Left kidney (tissue), 8 donors: Measurements from ENCODE around the gene FECH. TPM values are rescaled to one million over a fixed set of nuclear protein-coding genes. Genes with fewer than 3 reads are reported as not detected.
"Not testable (repeated sequence)": the region's sequence is repeated elsewhere in the genome, so short reads cannot be mapped to it uniquely, and the experiment has no call there.

Experiments
- DNase-seq: peaks from one replicate; pipeline ENCODE4 v3.0.0-alpha.2; 2013
- long read RNA-seq, 8 donors: transcript quantifications; one replicate each; lab custom pipeline, GENCODE V29; 2026
- polyA plus RNA-seq: library from polyadenylated mRNA; unstranded; fragments of 120-200 nt; gene quantifications from one replicate; pipeline ENCODE4 v1.2.1, GENCODE V29; 2013; ENCODE audit not compliant: insufficient read length

Gene FECH, protein sequence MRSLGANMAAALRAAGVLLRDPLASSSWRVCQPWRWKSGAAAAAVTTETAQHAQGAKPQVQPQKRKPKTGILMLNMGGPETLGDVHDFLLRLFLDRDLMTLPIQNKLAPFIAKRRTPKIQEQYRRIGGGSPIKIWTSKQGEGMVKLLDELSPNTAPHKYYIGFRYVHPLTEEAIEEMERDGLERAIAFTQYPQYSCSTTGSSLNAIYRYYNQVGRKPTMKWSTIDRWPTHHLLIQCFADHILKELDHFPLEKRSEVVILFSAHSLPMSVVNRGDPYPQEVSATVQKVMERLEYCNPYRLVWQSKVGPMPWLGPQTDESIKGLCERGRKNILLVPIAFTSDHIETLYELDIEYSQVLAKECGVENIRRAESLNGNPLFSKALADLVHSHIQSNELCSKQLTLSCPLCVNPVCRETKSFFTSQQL
- 40.2 TPM for polyA plus RNA-seq
- long read RNA-seq, donor 1, transcript FECH-201 (11 exons, 3,853 nt) = major isoform, 11 of 18 reads
- long read RNA-seq, donor 1, partial matches to known transcripts = 5 of 18 reads
- long read RNA-seq, donor 1, other reads (novel, unspliced or antisense) = 0 of 18 reads
- long read RNA-seq, donor 2, transcript FECH-201 (11 exons, 3,853 nt) = major isoform, 10 of 12 reads
- long read RNA-seq, donor 2, partial matches to known transcripts = 0 of 12 reads
- long read RNA-seq, donor 2, other reads (novel, unspliced or antisense) = 0 of 12 reads
- long read RNA-seq, donor 3, transcript FECH-201 (11 exons, 3,853 nt) = major isoform, 7 of 7 reads
- long read RNA-seq, donor 3, partial matches to known transcripts = 0 of 7 reads
- long read RNA-seq, donor 3, other reads (novel, unspliced or antisense) = 0 of 7 reads
- long read RNA-seq, donor 4 = 0 reads
- long read RNA-seq, donor 5, transcript FECH-201 (11 exons, 3,853 nt) = major isoform, 12 of 19 reads
- long read RNA-seq, donor 5, partial matches to known transcripts = 6 of 19 reads
- long read RNA-seq, donor 5, other reads (novel, unspliced or antisense) = 0 of 19 reads
- long read RNA-seq, donor 6, partial matches to known transcripts = 5 of 7 reads
- long read RNA-seq, donor 6, other reads (novel, unspliced or antisense) = 0 of 7 reads
- long read RNA-seq, donor 7, transcript FECH-201 (11 exons, 3,853 nt) = major isoform, 13 of 14 reads
- long read RNA-seq, donor 7, partial matches to known transcripts = 0 of 14 reads
- long read RNA-seq, donor 7, other reads (novel, unspliced or antisense) = 0 of 14 reads
- long read RNA-seq, donor 8, transcript FECH-201 (11 exons, 3,853 nt) = major isoform, 5 of 5 reads
- long read RNA-seq, donor 8, partial matches to known transcripts = 0 of 5 reads
- long read RNA-seq, donor 8, other reads (novel, unspliced or antisense) = 0 of 5 reads

DNA sequence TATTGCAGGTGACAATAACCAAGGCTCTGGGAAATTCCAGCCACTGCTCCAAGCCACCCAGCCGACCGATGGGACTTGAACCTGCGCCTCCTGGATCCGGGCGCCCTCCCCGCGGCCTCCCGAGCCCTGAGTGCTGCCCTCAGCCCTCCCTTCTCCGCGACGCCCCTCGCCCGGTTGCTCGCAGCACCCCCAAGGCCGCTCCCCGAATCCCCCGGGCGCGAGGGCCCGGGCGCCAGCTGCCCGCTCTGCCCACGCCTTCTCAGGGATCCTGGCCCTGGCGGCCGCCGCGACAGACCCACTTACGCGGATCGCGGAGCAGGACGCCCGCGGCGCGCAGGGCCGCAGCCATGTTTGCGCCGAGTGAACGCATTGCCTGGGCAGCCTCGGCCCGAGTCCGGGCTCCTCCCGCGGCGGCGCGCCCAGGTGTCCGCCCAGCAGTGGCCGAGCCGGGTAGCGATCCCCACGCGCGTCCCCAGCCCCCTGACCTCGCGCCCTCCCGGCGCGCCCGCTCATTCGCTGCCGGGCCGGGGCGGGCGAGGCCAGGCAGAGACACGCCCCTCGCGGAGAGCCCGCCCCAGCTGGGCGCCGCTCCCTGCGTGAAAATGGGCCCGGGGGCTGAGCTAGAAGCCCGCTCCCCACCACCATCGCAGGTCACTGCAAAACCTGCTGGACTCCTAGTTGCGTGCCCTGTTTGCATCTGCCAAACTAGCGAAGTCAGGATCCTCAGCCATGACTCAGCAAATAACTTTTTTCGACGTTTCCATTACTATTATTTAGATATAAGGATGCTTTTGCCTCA lies at the start of gene FECH:
Gene FECH (minus strand): TSS at position 452 of the 799 bp plus-strand sequence. CDS start 82 bp downstream, at position 370.
- peak; percentile 42 for DNase-seq

GRCh38 chr18:57635003-57635822 lies 48.7 kb upstream of the FECH start:
- DNase-seq = no peak

DNA sequence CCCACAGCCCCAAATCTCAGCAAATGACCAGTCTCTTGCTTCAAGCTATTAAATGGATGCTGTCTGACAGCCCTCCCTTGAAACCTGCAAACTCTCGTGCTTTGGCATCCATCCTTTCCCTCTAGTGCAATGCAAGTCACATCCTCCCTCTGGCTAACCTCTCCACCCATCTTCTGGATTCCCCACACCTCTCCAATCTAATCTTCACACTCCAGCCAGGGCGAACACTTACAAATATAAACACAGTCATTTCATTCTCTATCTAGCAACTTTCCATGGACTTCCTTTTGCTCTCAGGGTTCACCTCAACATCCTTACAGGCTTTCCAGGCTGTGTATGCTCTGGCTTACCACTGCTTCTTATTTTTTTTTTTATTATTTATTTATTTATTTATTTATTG lies 45.2 kb upstream of the FECH start:
- DNase-seq = no peak

DNA sequence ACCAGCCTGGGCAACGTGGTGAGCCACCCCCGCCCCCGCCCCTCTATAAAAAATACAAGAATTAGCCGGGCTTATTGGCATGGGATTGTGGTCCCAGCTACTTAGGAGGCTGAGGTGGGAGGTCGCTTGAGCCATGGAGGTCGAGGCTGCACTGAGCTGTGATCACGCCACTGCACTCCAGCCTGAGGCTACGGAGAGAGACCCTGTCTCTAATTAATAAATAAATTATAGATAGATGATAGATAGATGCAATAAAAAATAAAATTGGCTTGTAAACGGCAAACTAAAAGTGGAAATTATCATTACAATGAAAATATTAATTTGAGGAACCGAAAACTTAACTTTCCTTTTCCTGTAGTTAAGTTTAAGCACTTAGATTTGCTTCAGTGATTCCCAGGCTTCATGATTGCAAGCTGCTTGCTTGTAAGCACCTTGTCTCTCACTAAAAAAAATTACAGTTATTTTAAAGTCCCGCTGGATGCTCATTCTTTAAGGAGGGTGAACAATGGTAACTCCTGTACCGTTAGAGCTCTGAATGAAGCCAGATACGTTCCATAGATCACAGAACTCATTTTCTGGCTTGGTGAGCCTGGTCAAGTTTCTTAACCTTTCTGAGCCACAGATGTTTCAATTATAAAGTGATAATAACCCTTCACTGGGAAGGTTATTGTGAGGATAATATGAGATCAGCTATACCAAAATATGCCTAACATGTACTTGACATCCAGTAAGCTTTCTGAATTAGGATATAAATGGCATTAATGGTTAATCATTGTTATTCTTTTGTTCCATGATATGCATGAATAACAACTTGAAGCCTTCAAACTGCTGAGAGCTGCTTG lies 44.5 kb upstream of the FECH start:
- DNase-seq = no peak

- DNase-seq = peak; percentile 94
Measured at GRCh38 chr18:57630002-57630753, 43.7 kb upstream of the FECH start.

- no peak for DNase-seq
Measured at GRCh38 chr18:57629422-57629821, 42.9 kb upstream of the FECH start.

- no peak for DNase-seq
Measured at GRCh38 chr18:57627488-57627887, 41.0 kb upstream of the FECH start.

DNA sequence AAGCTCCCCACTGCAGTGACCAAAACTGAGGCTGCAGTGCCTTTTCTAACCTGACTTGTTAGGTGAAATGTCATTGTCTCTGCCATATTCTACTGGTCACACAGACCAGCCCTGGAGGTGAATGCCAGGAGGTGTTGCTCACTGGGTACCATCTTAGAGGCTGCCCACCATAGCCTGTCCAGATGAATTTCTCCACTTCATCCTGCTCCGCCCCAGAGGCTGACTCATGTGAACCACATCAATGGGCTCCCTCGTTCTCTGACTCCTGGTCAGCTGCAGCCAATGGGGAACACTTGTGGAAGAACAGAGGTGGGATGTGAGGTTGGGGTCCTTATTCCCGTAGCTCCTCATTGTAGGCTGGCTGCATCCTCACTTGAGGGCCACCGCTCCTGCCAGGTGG lies 38.5 kb upstream of the FECH start:
- DNase-seq = no peak

GRCh38 chr18:57621246-57621604 lies 34.7 kb upstream of the FECH start:
- no peak for DNase-seq

- no peak for DNase-seq
Measured at GRCh38 chr18:57619876-57620275, 33.4 kb upstream of the FECH start.

DNA sequence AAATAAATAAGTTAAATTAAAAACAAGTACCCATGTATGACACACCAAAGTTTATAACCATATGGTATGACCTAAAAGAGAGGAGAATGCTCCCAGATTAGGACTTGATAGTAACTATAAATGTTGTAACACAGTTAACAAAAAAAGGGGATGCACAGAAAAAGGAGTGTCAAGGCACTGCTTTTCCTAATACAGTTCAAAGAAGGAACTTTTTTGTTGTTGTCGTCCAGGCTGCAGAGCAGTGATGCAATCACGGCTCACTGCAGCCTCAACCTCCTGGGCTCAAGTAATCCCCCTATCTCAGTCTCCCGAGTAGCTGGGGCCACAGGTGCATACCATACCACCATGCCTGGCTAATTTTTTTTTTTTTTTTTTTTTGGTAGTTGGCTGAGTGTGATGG lies 32.4 kb upstream of the FECH start:
- no peak for DNase-seq

DNA sequence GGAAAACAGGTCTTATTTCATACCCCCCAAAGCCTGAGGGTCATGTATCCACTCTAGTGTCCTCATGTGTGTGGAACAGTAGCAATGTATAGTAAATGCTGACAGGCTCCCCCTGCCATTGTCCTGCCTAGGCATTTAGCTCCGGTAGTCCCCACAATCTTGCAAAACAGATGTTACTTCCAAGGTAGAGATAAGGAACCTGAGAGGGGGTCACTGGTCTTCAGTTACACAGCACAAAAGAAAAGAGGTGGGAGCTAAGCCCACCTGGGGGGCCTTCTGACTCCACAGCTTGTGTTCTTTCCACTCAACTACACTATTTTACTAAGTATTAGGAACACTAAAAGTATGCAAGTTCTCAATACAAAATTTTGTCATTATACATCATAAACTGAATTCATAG lies 17.4 kb upstream of the FECH start:
- DNase-seq = no peak

GRCh38 chr18:57595347-57595746 lies 8.8 kb upstream of the FECH start:
- DNase-seq = no peak

- not testable (repeated sequence) for DNase-seq
Measured at GRCh38 chr18:57592716-57593115, 6.2 kb upstream of the FECH start.

DNA sequence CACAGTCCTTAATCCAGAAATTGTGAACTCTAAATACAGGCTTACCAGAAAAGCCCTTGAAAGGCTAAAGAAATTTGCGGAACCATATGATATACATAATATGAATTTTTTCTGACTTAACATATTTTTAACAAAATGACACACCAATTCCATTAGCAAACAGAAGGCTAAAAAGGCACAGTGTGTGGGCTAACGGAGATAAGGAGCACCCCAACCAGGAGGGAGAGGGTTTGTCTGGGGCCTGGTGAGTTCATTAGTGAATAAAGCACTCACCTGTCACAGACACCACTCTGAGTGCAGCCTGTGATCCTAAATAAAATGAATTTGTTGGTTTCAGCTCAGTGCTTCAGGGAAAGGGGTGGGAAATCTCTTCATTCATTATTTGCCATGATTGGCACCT lies 2.7 kb upstream of the FECH start:
- no peak for DNase-seq

- no peak for DNase-seq
Measured at GRCh38 chr18:57587098-57587661, 678 bp upstream of the FECH start.

GRCh38 chr18:57585855-57586250 lies 649 bp downstream of the FECH start:
- DNase-seq = no peak

GRCh38 chr18:57585421-57585820 lies 1.1 kb downstream of the FECH start:
- no peak for DNase-seq
